HepG2 (cell line): ENCODE data around the gene ARGLU1. TPM values are rescaled to one million over a fixed set of nuclear protein-coding genes. Genes with fewer than 3 reads are reported as not detected.

Source experiments
- CREB1 ChIP-seq, 2 experiments: fragments of 450-650 bp in 1 of 2; IDR thresholded peaks; 2 replicates each; pipeline ENCODE4 v1.6.1; 2016 to 2017; ENCODE audit warnings: control low read depth in 1 of 2, mild to moderate bottlenecking in 1 of 2, missing compliant biosample characterization in 1 of 2, missing genetic modification characterization in 1 of 2
- FOXK2 ChIP-seq: fragments of 450-650 bp; IDR thresholded peaks from 2 replicates; pipeline ENCODE4 v1.6.1; 2016
- MEIS1 ChIP-seq: sonication (generic); formaldehyde crosslinking; IDR thresholded peaks from 2 replicates; pipeline ENCODE4 v1.9.0; 2021; ENCODE audit warnings: mild to moderate bottlenecking, missing genetic modification reagents, moderate library complexity, borderline replicate concordance
- NAIF1 ChIP-seq: sonication (generic); formaldehyde crosslinking; IDR thresholded peaks from 2 replicates; pipeline ENCODE4 v1.5.0; 2020; ENCODE audit warnings: mild to moderate bottlenecking, missing genetic modification reagents, borderline replicate concordance
- NR2C2 ChIP-seq: sonication (generic); formaldehyde crosslinking; IDR thresholded peaks from 2 replicates; pipeline ENCODE4 v1.4.0; 2020; ENCODE audit warnings: missing genetic modification reagents, mild to moderate bottlenecking, moderate library complexity, borderline replicate concordance
- RBAK ChIP-seq: sonication (generic); formaldehyde crosslinking; IDR thresholded peaks from 2 replicates; pipeline ENCODE4 v1.5.1; 2020; ENCODE audit warnings: mild to moderate bottlenecking, missing genetic modification reagents
- SNAPC2 ChIP-seq: sonication (generic); formaldehyde crosslinking; IDR thresholded peaks from 2 replicates; pipeline ENCODE4 v1.8.1; 2022; ENCODE audit warnings: mild to moderate bottlenecking, missing genetic modification reagents
- SRF ChIP-seq: IDR thresholded peaks from 2 replicates; pipeline ENCODE4 v1.6.1; 2011; ENCODE audit warnings: mild to moderate bottlenecking, low read depth, low read length, moderate library complexity
- ZC3H13 ChIP-seq: sonication (generic); formaldehyde crosslinking; IDR thresholded peaks from 2 replicates; pipeline ENCODE4 v1.8.1; 2023; ENCODE audit warnings: mild to moderate bottlenecking, missing genetic modification reagents, moderate library complexity
- ZMAT3 ChIP-seq: sonication (generic); formaldehyde crosslinking; conservative IDR thresholded peaks from 2 replicates; pipeline ENCODE4 v1.7.0; 2021; ENCODE audit warnings: missing genetic modification reagents
- ZNF180 ChIP-seq: sonication (generic); formaldehyde crosslinking; IDR thresholded peaks from 2 replicates; pipeline ENCODE4 v1.4.0; 2020; ENCODE audit warnings: low read depth, missing genetic modification reagents, borderline replicate concordance
- ZNF430 ChIP-seq: sonication (generic); formaldehyde crosslinking; IDR thresholded peaks from 2 replicates; pipeline ENCODE4 v1.9.0; 2021; ENCODE audit warnings: mild to moderate bottlenecking, missing genetic modification reagents
- ZNF546 ChIP-seq: sonication (generic); formaldehyde crosslinking; conservative IDR thresholded peaks from 2 replicates; pipeline ENCODE4 v1.8.1; 2023; ENCODE audit warnings: mild to moderate bottlenecking, missing genetic modification reagents
- ZNF589 ChIP-seq: sonication (generic); formaldehyde crosslinking; conservative IDR thresholded peaks from 2 replicates; pipeline ENCODE4 v1.8.0; 2022; ENCODE audit warnings: mild to moderate bottlenecking, moderate library complexity, missing genetic modification reagents
- ZNF777 ChIP-seq: sonication (generic); formaldehyde crosslinking; IDR thresholded peaks from 2 replicates; pipeline ENCODE4 v1.4.0; 2020; ENCODE audit warnings: missing genetic modification reagents
- ZNF878 ChIP-seq: sonication (generic); formaldehyde crosslinking; IDR thresholded peaks from 2 replicates; pipeline ENCODE4 v1.8.1; 2023; ENCODE audit warnings: mild to moderate bottlenecking, missing genetic modification reagents, moderate library complexity
- ZSCAN12 ChIP-seq: sonication (generic); formaldehyde crosslinking; IDR thresholded peaks from 2 replicates; pipeline ENCODE4 v1.9.0; 2021; ENCODE audit warnings: mild to moderate bottlenecking, missing genetic modification reagents
- polyA plus RNA-seq, 8 experiments: library from polyadenylated mRNA; depleted of rRNA in 3 of 8; stranded (reverse) in 7 of 8; unstranded in 1 of 8; fragments of >200 nt; fragmentation: Illumina TruSeq in 4 of 8; extraction: Trizol in 4 of 8; gene quantifications; 2 replicates each; pipeline versions ENCODE4 v1.2.1 to v1.2.3, GENCODE V29; 2011 to 2016; ENCODE audit warnings: low read depth in 4 of 8, missing spikeins in 1 of 8, mixed read lengths in 1 of 8; ENCODE audit not compliant: insufficient read depth in 1 of 8
- total RNA-seq, 5 experiments: library from RNA; depleted of rRNA; stranded (reverse); fragments of >200 nt; fragmentation: Illumina TruSeq; extraction: Trizol; gene quantifications; 2 replicates each; pipeline ENCODE4 v1.2.3, GENCODE V29; 2016; ENCODE audit warnings: low read depth in 1 of 5
- TF ChIP-seq, protein P1 (sequence below): sonication (generic); formaldehyde crosslinking; IDR thresholded peaks from 2 replicates; pipeline ENCODE4 v1.4.0; 2020; ENCODE audit warnings: mild to moderate bottlenecking, missing genetic modification reagents
- TF ChIP-seq, protein P2 (sequence below): sonication (generic); formaldehyde crosslinking; IDR thresholded peaks from 2 replicates; pipeline ENCODE4 v1.4.0; 2020; ENCODE audit warnings: mild to moderate bottlenecking, missing genetic modification reagents

ARGLU1 gene
- total and polyA plus RNA-seq, 2 of the 13 experiments (the other 11 are each of a cell fraction or from before 2014, with no cell fraction given), result 47.1 to 70.6 TPM

GRCh38 chr13:106535552-106536243, 32.2 kb downstream of the ARGLU1 start, which contains the start of gene EFNB2 (continued):
- TF ChIP-seq CREB1 (IDR thresholded peaks at IDR 0.05) (peak; percentile 23; the same call in 1 of the 2 replicates), CREB1 (CRISPR knock-in tag; IDR thresholded peaks at IDR 0.05) (no peak), ZNF546 (0 out of 2 replicates have a peak, but pooled peaks have one; percentile 41), ZC3H13 (CRISPR knock-in tag) (no peak), NAIF1 (CRISPR knock-in tag) (no peak), RBAK (CRISPR knock-in tag) (no peak), ZNF180 (CRISPR knock-in tag) (no peak), ZNF777 (CRISPR knock-in tag) (peak; percentile 87), SRF (no peak), ZNF589 (CRISPR knock-in tag) (no peak), SNAPC2 (CRISPR knock-in tag) (no peak), FOXK2 (no peak), NR2C2 (CRISPR knock-in tag) (no peak), ZNF878 (CRISPR knock-in tag) (0 out of 2 replicates have a peak, but pooled peaks have one; percentile 18), ZNF430 (CRISPR knock-in tag) (no peak), ZMAT3 (CRISPR knock-in tag) (no peak), MEIS1 (CRISPR knock-in tag) (peak; percentile 81; the same call in 1 of the 2 replicates), ZSCAN12 (no peak)
- TF ChIP-seq, protein P1, sequence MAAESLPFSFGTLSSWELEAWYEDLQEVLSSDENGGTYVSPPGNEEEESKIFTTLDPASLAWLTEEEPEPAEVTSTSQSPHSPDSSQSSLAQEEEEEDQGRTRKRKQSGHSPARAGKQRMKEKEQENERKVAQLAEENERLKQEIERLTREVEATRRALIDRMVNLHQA (CRISPR knock-in tag), result no peak
- TF ChIP-seq, protein P2, sequence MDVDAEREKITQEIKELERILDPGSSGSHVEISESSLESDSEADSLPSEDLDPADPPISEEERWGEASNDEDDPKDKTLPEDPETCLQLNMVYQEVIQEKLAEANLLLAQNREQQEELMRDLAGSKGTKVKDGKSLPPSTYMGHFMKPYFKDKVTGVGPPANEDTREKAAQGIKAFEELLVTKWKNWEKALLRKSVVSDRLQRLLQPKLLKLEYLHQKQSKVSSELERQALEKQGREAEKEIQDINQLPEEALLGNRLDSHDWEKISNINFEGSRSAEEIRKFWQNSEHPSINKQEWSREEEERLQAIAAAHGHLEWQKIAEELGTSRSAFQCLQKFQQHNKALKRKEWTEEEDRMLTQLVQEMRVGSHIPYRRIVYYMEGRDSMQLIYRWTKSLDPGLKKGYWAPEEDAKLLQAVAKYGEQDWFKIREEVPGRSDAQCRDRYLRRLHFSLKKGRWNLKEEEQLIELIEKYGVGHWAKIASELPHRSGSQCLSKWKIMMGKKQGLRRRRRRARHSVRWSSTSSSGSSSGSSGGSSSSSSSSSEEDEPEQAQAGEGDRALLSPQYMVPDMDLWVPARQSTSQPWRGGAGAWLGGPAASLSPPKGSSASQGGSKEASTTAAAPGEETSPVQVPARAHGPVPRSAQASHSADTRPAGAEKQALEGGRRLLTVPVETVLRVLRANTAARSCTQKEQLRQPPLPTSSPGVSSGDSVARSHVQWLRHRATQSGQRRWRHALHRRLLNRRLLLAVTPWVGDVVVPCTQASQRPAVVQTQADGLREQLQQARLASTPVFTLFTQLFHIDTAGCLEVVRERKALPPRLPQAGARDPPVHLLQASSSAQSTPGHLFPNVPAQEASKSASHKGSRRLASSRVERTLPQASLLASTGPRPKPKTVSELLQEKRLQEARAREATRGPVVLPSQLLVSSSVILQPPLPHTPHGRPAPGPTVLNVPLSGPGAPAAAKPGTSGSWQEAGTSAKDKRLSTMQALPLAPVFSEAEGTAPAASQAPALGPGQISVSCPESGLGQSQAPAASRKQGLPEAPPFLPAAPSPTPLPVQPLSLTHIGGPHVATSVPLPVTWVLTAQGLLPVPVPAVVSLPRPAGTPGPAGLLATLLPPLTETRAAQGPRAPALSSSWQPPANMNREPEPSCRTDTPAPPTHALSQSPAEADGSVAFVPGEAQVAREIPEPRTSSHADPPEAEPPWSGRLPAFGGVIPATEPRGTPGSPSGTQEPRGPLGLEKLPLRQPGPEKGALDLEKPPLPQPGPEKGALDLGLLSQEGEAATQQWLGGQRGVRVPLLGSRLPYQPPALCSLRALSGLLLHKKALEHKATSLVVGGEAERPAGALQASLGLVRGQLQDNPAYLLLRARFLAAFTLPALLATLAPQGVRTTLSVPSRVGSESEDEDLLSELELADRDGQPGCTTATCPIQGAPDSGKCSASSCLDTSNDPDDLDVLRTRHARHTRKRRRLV (CRISPR knock-in tag), result 0 out of 2 replicates have a peak, but pooled peaks have one; percentile 42
